HCT116 (cell line): ENCODE results near the gene AK4. TPM values are rescaled to one million over a fixed set of nuclear protein-coding genes. Genes with fewer than 3 reads are reported as not detected.

Source experiments
- ATAC-seq: fragments of 200-7000 bp; cut with Tn5 transposase; 2 replicates; pipeline ENCODE4 v1.9.1; 2020; ENCODE audit warnings: mild to moderate bottlenecking, moderate library complexity
- BruUV-seq: library from RNA; stranded (reverse); fragments of 400-500 nt; replicated peaks from 2 replicates; lab custom pipeline; 2021; lab: Mats Ljungman, UMichigan
- CTCF ChIA-PET: fragments of 300-600 bp; sonication (Branson Sonifier 250); formaldehyde crosslinking; loops from one replicate; lab custom pipeline; 2021; ENCODE audit warnings: antibody characterized with exemption; lab: Charles Lee
- POLR2A ChIA-PET: fragments of 300-600, 350-600 bp; sonication (Branson Sonifier 250); formaldehyde crosslinking; loops from one replicate; lab custom pipeline; 2021; ENCODE audit warnings: antibody characterized with exemption; lab: Charles Lee
- RAD21 ChIA-PET, 2 experiments: fragments of 300-600 bp; sonication (Branson Sonifier 250); formaldehyde crosslinking; loops; one replicate each; lab custom pipeline; 2023; ENCODE audit warnings: low total read pairs in 2 of 2; ENCODE audit not compliant: uncharacterized antibody in 2 of 2, unreplicated experiment in 2 of 2, low non-redundant PET in 1 of 2; lab: Charles Lee
- DNase-seq: peaks from one replicate; pipeline ENCODE4 v3.0.0-alpha.2; 2010; ENCODE audit warnings: low read depth, low spot score
- H2AFZ ChIP-seq: fragments of 200-600 bp; shearing (Covaris generic), sonication (generic); 2 replicates; pipeline ENCODE4 v1.6.1; 2017; ENCODE audit warnings: low read depth, mixed run types, mixed read lengths, antibody characterized with exemption, low read length; ENCODE audit not compliant: poor library complexity, severe bottlenecking
- H3K27ac ChIP-seq: 2 replicates; pipeline ENCODE4 v1.5.1; 2012; ENCODE audit warnings: low read depth, low read length
- H3K27me3 ChIP-seq: fragments of 200-600 bp; sonication (generic); 2 replicates; pipeline ENCODE4 v1.6.1; 2016; ENCODE audit warnings: mixed run types, low read length, mixed read lengths; ENCODE audit not compliant: insufficient read depth
- H3K36me3 ChIP-seq, 2 experiments: fragments of 200-500 bp in 1 of 2; fragments of 200-600 bp in 1 of 2; sonication (Bioruptor generic) in 1 of 2; sonication (generic) in 1 of 2; 2 replicates each; pipeline versions ENCODE4 v1.5.1 to v1.6.1; 2014 to 2016; ENCODE audit warnings: low read length in 2 of 2, inconsistent platforms in 1 of 2, mixed read lengths in 1 of 2, mixed run types in 1 of 2; ENCODE audit not compliant: insufficient read depth in 2 of 2, control insufficient read depth in 1 of 2
- H3K4me1 ChIP-seq, 2 experiments: fragments of 200-600 bp in 1 of 2; sonication (generic) in 1 of 2; 2 replicates each; pipeline versions ENCODE4 v1.5.1 to v1.6.1; 2012 to 2017; ENCODE audit warnings: low read length in 2 of 2, inconsistent platforms in 1 of 2, mild to moderate bottlenecking in 1 of 2, mixed read lengths in 1 of 2, mixed run types in 1 of 2, moderate library complexity in 1 of 2; ENCODE audit not compliant: insufficient read depth in 2 of 2, control insufficient read depth in 1 of 2
- H3K4me2 ChIP-seq: fragments of 200-600 bp; sonication (generic); 2 replicates; pipeline ENCODE4 v1.6.1; 2017; ENCODE audit warnings: mixed run types, low read length, mixed read lengths
- H3K4me3 ChIP-seq, 2 experiments: fragments of 200-600 bp in 1 of 2; sonication (generic) in 1 of 2; replicated peaks in 1 of 2; 2 replicates each; pipeline ENCODE4 v1.5.1; 2011 to 2016; ENCODE audit warnings: low read length in 2 of 2, control low read depth in 1 of 2, low read depth in 1 of 2, mild to moderate bottlenecking in 1 of 2, mixed read lengths in 1 of 2, mixed run types in 1 of 2
- H3K79me2 ChIP-seq: fragments of 200-600 bp; sonication (generic); 2 replicates; pipeline ENCODE4 v1.6.1; 2017; ENCODE audit warnings: mild to moderate bottlenecking, mixed run types, low read length, moderate library complexity, mixed read lengths; ENCODE audit not compliant: insufficient read depth
- H3K9ac ChIP-seq: fragments of 200-600 bp; sonication (generic); 2 replicates; pipeline ENCODE4 v1.6.1; 2016; ENCODE audit warnings: low read length, mixed read lengths
- H3K9me2 ChIP-seq: fragments of 200-600 bp; sonication (generic), shearing (Covaris generic); 2 replicates; pipeline ENCODE4 v1.6.1; 2017; ENCODE audit warnings: mixed run types, mild to moderate bottlenecking, moderate library complexity; ENCODE audit not compliant: insufficient read depth
- H3K9me3 ChIP-seq, 2 experiments: fragments of 200-500 bp in 1 of 2; fragments of 200-600 bp in 1 of 2; sonication (Bioruptor generic) in 1 of 2; sonication (generic) in 1 of 2; 2 replicates each; pipeline ENCODE4 v1.6.1; 2014 to 2017; ENCODE audit warnings: low read length in 2 of 2, mixed read lengths in 2 of 2, inconsistent platforms in 1 of 2, low read depth in 1 of 2, mild to moderate bottlenecking in 1 of 2, mixed run types in 1 of 2, moderate library complexity in 1 of 2; ENCODE audit not compliant: control insufficient read depth in 1 of 2, insufficient read depth in 1 of 2
- H4K20me1 ChIP-seq: fragments of 200-600 bp; sonication (generic), shearing (Covaris generic); 2 replicates; pipeline ENCODE4 v1.6.1; 2017; ENCODE audit warnings: mixed run types, mild to moderate bottlenecking, moderate library complexity; ENCODE audit not compliant: insufficient read depth
- EZH2phosphoT487 ChIP-seq: fragments of 200-600 bp; IDR thresholded peaks from 2 replicates; pipeline ENCODE4 v1.6.1; 2018; ENCODE audit warnings: antibody characterized with exemption, borderline replicate concordance
- JUND ChIP-seq: IDR thresholded peaks from 2 replicates; pipeline ENCODE4 v1.6.1; 2012
- MAX ChIP-seq: IDR thresholded peaks from 2 replicates; pipeline ENCODE4 v1.6.1; 2012
- REST ChIP-seq: IDR thresholded peaks from 2 replicates; pipeline ENCODE4 v1.6.1; 2012; ENCODE audit warnings: low read depth
- SRF ChIP-seq: IDR thresholded peaks from 2 replicates; pipeline ENCODE4 v1.6.1; 2012; ENCODE audit warnings: low read depth
- ZFX ChIP-seq: fragments of 450-650 bp; IDR thresholded peaks from 2 replicates; pipeline ENCODE4 v1.6.1; 2017
- ZNF274 ChIP-seq: fragments of 200-500 bp; sonication (Bioruptor generic); IDR thresholded peaks from 2 replicates; pipeline ENCODE4 v1.6.1; 2014; ENCODE audit warnings: mild to moderate bottlenecking, low read depth, low read length, inconsistent platforms
- intact Hi-C: fragments of 100-400 bp; cut with micrococcal nuclease; formaldehyde crosslinking; loops from 2 replicates; pipeline ENCODE4 v1.10.0; 2022
- total RNA-seq: library from RNA; stranded (reverse); gene quantifications from one replicate; pipeline ENCODE4 v1.2.1, GENCODE V29; 2021; ENCODE audit not compliant: unreplicated experiment

Gene AK4
- total RNA-seq, 1 experiment from 2014 or later = 51.5 TPM

GRCh38 chr1:65156910-65157545 is 9.0 kb downstream of the AK4 start:
- H3K9me2 ChIP-seq = no peaks in the 10 kb centered on the region
- H3K9ac ChIP-seq = no peak overlapping the region
- BruUV-seq = no TSS peak
- H3K27me3 ChIP-seq = no peaks in the 10 kb centered on the region
- H4K20me1 ChIP-seq = peaks cover 3% of the 10 kb centered on the region; the same call in 1 of the 2 replicates
- DNase-seq = no peak
- POLR2A ChIA-PET = no interaction called here
- intact Hi-C loops = no loop called here
- H3K9me3 ChIP-seq = no peaks in the 10 kb centered on the region
- no peak overlapping the region for H2AFZ ChIP-seq
- ATAC-seq = no peak
- H3K79me2 ChIP-seq = peaks cover 88% of the 10 kb centered on the region
- RAD21 ChIA-PET = no interaction called here
- no peak overlapping the region for H3K27ac ChIP-seq
- CTCF ChIA-PET = no interaction called here
- H3K4me2 ChIP-seq = no peak overlapping the region
- TF ChIP-seq EZH2phosphoT487 = no peak
- no peak for TF ChIP-seq REST
- TF ChIP-seq ZNF274 = no peak
- TF ChIP-seq JUND = no peak
- TF ChIP-seq SRF = no peak
- no peak for TF ChIP-seq MAX
- TF ChIP-seq ZFX = no peak
- H3K4me1 ChIP-seq = peaks cover 0 to 5% of the 10 kb centered on the region in 2 experiments; a peak in 1 of 4 replicates
- no peak overlapping the region for H3K4me3 ChIP-seq
- H3K36me3 ChIP-seq = no peaks in the 10 kb centered on the region
